Right lobe of liver (tissue), 6 donors: ENCODE results near the gene CILP. TPM values are rescaled to one million over a fixed set of nuclear protein-coding genes. Genes with fewer than 3 reads are reported as not detected.
A peak's percentile ranks its signal among the peaks of the same experiment; 100 is the strongest.
"Not testable (repeated sequence)": the region's sequence is repeated elsewhere in the genome, so short reads cannot be mapped to it uniquely, and the experiment has no call there.

Experiments
- ATAC-seq, 4 donors: fragments of 200-7000 bp; cut with Tn5 transposase; one replicate each; pipeline ENCODE4 v1.9.1; 2020; ENCODE audit warnings: mild to moderate bottlenecking in 4 of 4, moderate library complexity in 4 of 4
- DNase-seq, 3 donors: peaks; one replicate each; pipeline ENCODE4 v3.0.0-alpha.2; 2020
- H3K27ac ChIP-seq, 3 donors: fragments of 200-600 bp; one replicate each; pipeline ENCODE4 v1.8.0; 2022
- H3K27me3 ChIP-seq, 2 donors: fragments of 200-600 bp; one replicate each; pipeline ENCODE4 v1.8.0; 2022
- H3K36me3 ChIP-seq, 4 donors: fragments of 200-600 bp; sonication (generic) in 1 of 4; one replicate each; pipeline versions ENCODE4 v1.5.1 to v1.8.0; 2017 to 2022; ENCODE audit warnings: control low read depth in 1 of 4
- H3K4me1 ChIP-seq, 4 donors: fragments of 200-600 bp; sonication (generic) in 1 of 4; one replicate each; pipeline versions ENCODE4 v1.5.1 to v1.8.0; 2017 to 2022; ENCODE audit warnings: control low read depth in 1 of 4
- H3K4me3 ChIP-seq, 3 donors: fragments of 200-600 bp; one replicate each; pipeline ENCODE4 v1.8.0; 2022
- H3K9me3 ChIP-seq, 4 donors: fragments of 200-600 bp; sonication (generic) in 1 of 4; one replicate each; pipeline versions ENCODE4 v1.5.1 to v1.8.0; 2017 to 2022; ENCODE audit warnings: control low read depth in 1 of 4
- CTCF ChIP-seq, 4 donors: fragments of 200-600 bp in 3 of 4; fragments of 450-650 bp in 1 of 4; IDR thresholded peaks; one replicate each; pipeline versions ENCODE4 v1.5.1 to v1.8.0; 2016 to 2022; ENCODE audit warnings: antibody characterized with exemption in 4 of 4, mild to moderate bottlenecking in 2 of 4
- POLR2A ChIP-seq: fragments of 450-650 bp; IDR thresholded peaks from one replicate; pipeline ENCODE4 v1.6.1; 2017; ENCODE audit warnings: antibody characterized with exemption, mild to moderate bottlenecking
- WGBS: methylation state at CpG from one replicate; pipeline ENCODE4 v1.1.6; 2018; ENCODE audit warnings: low coverage, low lambda C conversion rate; ENCODE audit not compliant: insufficient coverage; ENCODE audit errors: missing lambda C conversion rate; 5-methylcytosine and 5-hydroxymethylcytosine counted together
- intact Hi-C, 2 donors: fragments of 100-400 bp; cut with DNase I; formaldehyde crosslinking; loops; one replicate each; pipeline versions ENCODE4 v1.11.2 to v1.14.1; 2022
- total RNA-seq, 6 experiments: library from RNA; depleted of rRNA in 2 of 6; stranded (reverse); fragments of >200 nt in 2 of 6; fragmentation: NEBNext Ultra II Directional in 3 of 6; extraction: Animal tissue kit (Norgen Biotek cat#: 25700) in 3 of 6; gene quantifications; one replicate each; pipeline versions ENCODE4 v1.1.0 to v1.2.4, GENCODE V29; 2016 to 2023
- donor health status: DM: no; HTN: yes; CAD: no.
- donor health status: DM: no; HTN: no; CAD: no.
- donor health status: DM: no; HTN: no; CAD: no.
- donor health status: DM: no; HTN: yes; CAD: no.
- donor health status: DM: no; HTN: yes; CAD: no.

Gene CILP
- total RNA-seq, 6 experiments from 2014 or later: 0.46 to 2.5 (median 0.99) TPM

GRCh38 chr15:65183865-65184159 is 27.5 kb downstream of the CILP start:
- 4% methylated on average over 4 of the region's 4 CpGs for WGBS
- DNase-seq (no peak), ATAC-seq (no peak)
- peaks cover 0 to 11% (median 2%) of the 10 kb centered on the region in 4 donors for H3K36me3 ChIP-seq
- H3K4me1 ChIP-seq: peaks cover 0 to 42% (median 5%) of the 10 kb centered on the region in 4 donors
- H3K4me3 ChIP-seq: peak overlapping the region; percentile 82 to 93 (median 90)
- peak overlapping the region; percentile 96 to 98 (median 98) for H3K27ac ChIP-seq
- TF ChIP-seq CTCF (IDR thresholded peaks at IDR 0.05) (no peak), POLR2A (no peak)
- H3K27me3 ChIP-seq: no peaks in the 10 kb centered on the region
- H3K9me3 ChIP-seq: no peaks in the 10 kb centered on the region
- intact Hi-C loops: no loop called here

- H3K4me1 ChIP-seq: peaks cover 0 to 42% (median 5%) of the 10 kb centered on the region in 4 donors
- no peaks in the 10 kb centered on the region for H3K9me3 ChIP-seq
- peaks cover 0 to 24% (median 9%) of the 10 kb centered on the region in 4 donors for H3K36me3 ChIP-seq
- H3K27ac ChIP-seq: peak overlapping the region; percentile 15 to 98 (median 98)
- WGBS: 60% methylated on average over 4 of the region's 4 CpGs
- no peak for TF ChIP-seq CTCF (IDR thresholded peaks at IDR 0.05)
- TF ChIP-seq POLR2A: no peak
- intact Hi-C loops: no loop called here
- no peaks in the 10 kb centered on the region for H3K27me3 ChIP-seq
- ATAC-seq (no peak), DNase-seq (no peak)
- peak overlapping the region in 1 of 3 donors; percentile 82 for H3K4me3 ChIP-seq
Observed at GRCh38 chr15:65182538-65182937, 28.7 kb downstream of the CILP start.

GRCh38 chr15:65181582-65182353 is 29.5 kb downstream of the CILP start:
- intact Hi-C loops, H3K9me3 ChIP-seq, H3K4me3 ChIP-seq, H3K27me3 ChIP-seq, DNase-seq, ATAC-seq: not testable (repeated sequence)
- Histone ChIP-seq H3K27ac (peak overlapping the region in 1 of 3 donors; percentile 98), H3K4me1 (peaks cover 0 to 42% (median 5%) of the 10 kb centered on the region in 4 donors), H3K36me3 (peaks cover 0 to 31% (median 12%) of the 10 kb centered on the region in 4 donors)
- WGBS: 57% methylated on average over 8 of the region's 15 CpGs

GRCh38 chr15:65180167-65180566 is 31.1 kb downstream of the CILP start:
- Histone ChIP-seq H3K27me3 (no peaks in the 10 kb centered on the region), H3K36me3 (peaks cover 0 to 46% (median 17%) of the 10 kb centered on the region in 4 donors), H3K27ac (peak overlapping the region in 2 of 3 donors; percentile 75 to 98), H3K9me3 (no peaks in the 10 kb centered on the region), H3K4me3 (no peak overlapping the region), H3K4me1 (peaks cover 0 to 42% (median 4%) of the 10 kb centered on the region in 4 donors)
- WGBS: 31% methylated on average over 3 of the region's 3 CpGs
- intact Hi-C loops: no loop called here
- TF ChIP-seq POLR2A (no peak), CTCF (IDR thresholded peaks at IDR 0.05) (no peak)
- ATAC-seq (peak in 3 of 4 donors; percentile 10 to 19 (median 18)), DNase-seq (no peak)

- Histone ChIP-seq H3K27ac (peak overlapping the region in 1 of 3 donors; percentile 9), H3K27me3 (no peaks in the 10 kb centered on the region), H3K4me3 (no peak overlapping the region), H3K4me1 (peaks cover 0 to 48% (median 7%) of the 10 kb centered on the region in 4 donors), H3K9me3 (no peaks in the 10 kb centered on the region), H3K36me3 (peaks cover 0 to 53% (median 17%) of the 10 kb centered on the region in 4 donors)
- WGBS: 31% methylated on average over 1 of the region's 1 CpG
- no peak for TF ChIP-seq POLR2A
- TF ChIP-seq CTCF (IDR thresholded peaks at IDR 0.05): no peak
- intact Hi-C loops: no loop called here
- DNase-seq (no peak), ATAC-seq (peak in 1 of 4 donors; percentile 58)
Observed at GRCh38 chr15:65177901-65178300, 33.4 kb downstream of the CILP start.
